Cardiac fibroblast (primary cell): ENCODE data around the gene ADGRD2.
"Not testable (repeated sequence)": the region's sequence is repeated elsewhere in the genome, so short reads cannot be mapped to it uniquely, and the experiment has no call there.

ENCODE experiments used
- DNase-seq, 2 donors: peaks; one replicate each; pipeline versions ENCODE4 v3.0.0 to v3.0.0-alpha.2; 2010; ENCODE audit warnings: low read depth in 2 of 2
- H3K4me3 ChIP-seq, 2 donors: replicated peaks in 1 of 2; 1 replicate in 1 of 2; 2 replicates in 1 of 2; pipeline ENCODE4 v1.5.1; 2011; ENCODE audit warnings: low read depth in 2 of 2, low read length in 2 of 2, mild to moderate bottlenecking in 2 of 2, moderate library complexity in 1 of 2
- CTCF ChIP-seq: IDR thresholded peaks from one replicate; pipeline ENCODE4 v1.5.1; 2011; ENCODE audit warnings: low read depth, mild to moderate bottlenecking, low read length, inconsistent platforms

ADGRD2 gene

GRCh38 chr9:124423155-124423554 is 27.1 kb upstream of the ADGRD2 start:
- no peak for TF ChIP-seq CTCF
- no peak overlapping the region for H3K4me3 ChIP-seq
- no peak for DNase-seq

- TF ChIP-seq CTCF: no peak
- H3K4me3 ChIP-seq: no peak overlapping the region
- no peak for DNase-seq
Observed at GRCh38 chr9:124423591-124423990, 26.7 kb upstream of the ADGRD2 start.

GRCh38 chr9:124425733-124426132 is 24.5 kb upstream of the ADGRD2 start:
- H3K4me3 ChIP-seq, DNase-seq: not testable (repeated sequence)

- H3K4me3 ChIP-seq: no peak overlapping the region
- no peak for DNase-seq
- no peak for TF ChIP-seq CTCF
Observed at GRCh38 chr9:124426361-124426760, 23.9 kb upstream of the ADGRD2 start.

- no peak overlapping the region for H3K4me3 ChIP-seq
- DNase-seq: no peak
- TF ChIP-seq CTCF: no peak
Observed at GRCh38 chr9:124427281-124427680, 23.0 kb upstream of the ADGRD2 start.

GRCh38 chr9:124428751-124429529 is 21.3 kb upstream of the ADGRD2 start:
- H3K4me3 ChIP-seq: no peak overlapping the region
- no peak for DNase-seq
- TF ChIP-seq CTCF: no peak

GRCh38 chr9:124429530-124429867 is 20.8 kb upstream of the ADGRD2 start:
- DNase-seq: no peak
- no peak overlapping the region for H3K4me3 ChIP-seq
- no peak for TF ChIP-seq CTCF
